Measurements from ENCODE around the gene BBS12. TPM values are rescaled to one million over a fixed set of nuclear protein-coding genes. Genes with fewer than 3 reads are reported as not detected.

Gene BBS12
- total RNA-seq, 2 donors from 2014 or later = 1.4 to 3.0 TPM

DNA sequence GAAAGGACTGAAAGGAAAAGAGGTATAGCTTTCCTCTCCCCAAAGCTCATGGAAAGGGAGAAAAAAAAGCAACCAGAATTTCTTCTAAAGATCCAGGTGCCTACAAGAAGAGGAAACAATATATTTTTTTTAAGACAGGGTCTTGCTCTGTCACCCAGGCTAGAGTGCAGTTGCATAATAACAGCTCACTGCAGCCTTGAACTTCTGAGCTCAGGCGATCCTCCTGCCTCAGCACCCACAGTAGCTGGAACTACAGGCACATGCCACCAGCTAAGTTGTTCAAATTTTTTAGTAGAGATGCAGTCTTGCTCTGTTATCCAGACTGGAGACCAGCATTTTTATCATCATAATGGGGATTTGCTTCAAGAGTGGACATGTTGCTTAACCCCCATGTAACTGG is 30.5 kb upstream of the BBS12 start:
- H3K27me3 ChIP-seq (replicated peaks; ENCODE audit: insufficient read depth) = no peaks in the 10 kb centered on the region
- H3K36me3 ChIP-seq = no peaks in the 10 kb centered on the region
- TF ChIP-seq, protein P1, sequence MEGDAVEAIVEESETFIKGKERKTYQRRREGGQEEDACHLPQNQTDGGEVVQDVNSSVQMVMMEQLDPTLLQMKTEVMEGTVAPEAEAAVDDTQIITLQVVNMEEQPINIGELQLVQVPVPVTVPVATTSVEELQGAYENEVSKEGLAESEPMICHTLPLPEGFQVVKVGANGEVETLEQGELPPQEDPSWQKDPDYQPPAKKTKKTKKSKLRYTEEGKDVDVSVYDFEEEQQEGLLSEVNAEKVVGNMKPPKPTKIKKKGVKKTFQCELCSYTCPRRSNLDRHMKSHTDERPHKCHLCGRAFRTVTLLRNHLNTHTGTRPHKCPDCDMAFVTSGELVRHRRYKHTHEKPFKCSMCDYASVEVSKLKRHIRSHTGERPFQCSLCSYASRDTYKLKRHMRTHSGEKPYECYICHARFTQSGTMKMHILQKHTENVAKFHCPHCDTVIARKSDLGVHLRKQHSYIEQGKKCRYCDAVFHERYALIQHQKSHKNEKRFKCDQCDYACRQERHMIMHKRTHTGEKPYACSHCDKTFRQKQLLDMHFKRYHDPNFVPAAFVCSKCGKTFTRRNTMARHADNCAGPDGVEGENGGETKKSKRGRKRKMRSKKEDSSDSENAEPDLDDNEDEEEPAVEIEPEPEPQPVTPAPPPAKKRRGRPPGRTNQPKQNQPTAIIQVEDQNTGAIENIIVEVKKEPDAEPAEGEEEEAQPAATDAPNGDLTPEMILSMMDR (IDR thresholded peaks at IDR 0.05) = no peak
- H3K4me1 ChIP-seq (ENCODE audit: control insufficient read depth in 1 of 2, low read depth in 2 of 2) = no peaks in the 10 kb centered on the region
- DNase-seq (ENCODE audit: low spot score) = no peak
- ATAC-seq (ENCODE audit: insufficient number of reproducible peaks, low FRiP score, low read depth) = no peak
- no peak overlapping the region for H3K4me3 ChIP-seq
- H3K9me3 ChIP-seq = no peaks in the 10 kb centered on the region
- H3K27ac ChIP-seq = no peak overlapping the region

DNA sequence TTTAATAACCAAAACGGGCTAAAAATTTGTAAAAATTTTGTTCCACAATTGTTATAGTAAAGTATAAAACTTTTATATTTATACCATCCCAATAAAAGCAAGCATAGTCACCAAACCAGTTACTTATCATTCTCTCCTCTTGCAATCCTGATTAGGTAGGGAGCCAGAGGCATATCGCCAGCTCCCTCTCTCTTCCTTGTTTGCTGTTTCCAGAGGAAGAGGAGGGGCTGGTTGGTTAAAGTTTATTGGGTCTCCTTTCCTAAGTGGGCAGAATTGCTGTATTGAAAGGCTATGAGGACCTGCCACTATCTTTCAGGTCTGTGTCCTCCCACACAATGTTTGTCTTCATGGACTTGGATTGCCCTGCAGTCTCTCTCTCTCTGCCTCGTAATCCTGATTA is 29.6 kb upstream of the BBS12 start:
- Histone ChIP-seq H3K27me3 (replicated peaks; ENCODE audit: insufficient read depth) (no peaks in the 10 kb centered on the region), H3K4me1 (ENCODE audit: control insufficient read depth in 1 of 2, low read depth in 2 of 2) (no peaks in the 10 kb centered on the region), H3K27ac (no peak overlapping the region), H3K4me3 (no peak overlapping the region), H3K9me3 (no peaks in the 10 kb centered on the region), H3K36me3 (no peaks in the 10 kb centered on the region)
- ATAC-seq (ENCODE audit: insufficient number of reproducible peaks, low FRiP score, low read depth) (no peak), DNase-seq (ENCODE audit: low spot score) (no peak)
- TF ChIP-seq, protein P1 (IDR thresholded peaks at IDR 0.05) = no peak

DNA sequence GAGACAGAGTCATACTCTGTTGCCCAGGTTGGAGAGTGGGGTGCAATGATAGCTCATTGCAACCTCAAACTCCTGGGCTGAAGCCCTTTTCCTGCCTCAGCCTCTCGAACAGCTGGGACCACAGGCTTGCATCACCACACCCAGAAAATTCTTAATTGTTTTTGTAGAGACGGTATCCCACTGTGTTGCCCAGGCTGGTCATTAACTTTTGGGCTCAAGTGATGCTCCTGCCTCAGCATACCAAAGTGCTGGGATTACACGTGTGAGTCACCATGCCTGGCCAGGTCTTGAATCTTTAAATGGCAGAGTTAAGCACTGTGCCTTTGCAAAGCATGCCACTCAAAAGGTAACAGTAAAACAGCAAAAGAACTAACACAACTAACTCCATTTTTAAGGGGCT is 28.6 kb upstream of the BBS12 start:
- Histone ChIP-seq H3K27me3 (replicated peaks; ENCODE audit: insufficient read depth) (no peaks in the 10 kb centered on the region), H3K9me3 (no peaks in the 10 kb centered on the region), H3K4me1 (ENCODE audit: control insufficient read depth in 1 of 2, low read depth in 2 of 2) (no peaks in the 10 kb centered on the region), H3K4me3 (no peak overlapping the region), H3K27ac (no peak overlapping the region), H3K36me3 (no peaks in the 10 kb centered on the region)
- ATAC-seq (ENCODE audit: insufficient number of reproducible peaks, low FRiP score, low read depth) (no peak), DNase-seq (ENCODE audit: low spot score) (no peak)
- TF ChIP-seq, protein P1 (IDR thresholded peaks at IDR 0.05) = no peak

DNA sequence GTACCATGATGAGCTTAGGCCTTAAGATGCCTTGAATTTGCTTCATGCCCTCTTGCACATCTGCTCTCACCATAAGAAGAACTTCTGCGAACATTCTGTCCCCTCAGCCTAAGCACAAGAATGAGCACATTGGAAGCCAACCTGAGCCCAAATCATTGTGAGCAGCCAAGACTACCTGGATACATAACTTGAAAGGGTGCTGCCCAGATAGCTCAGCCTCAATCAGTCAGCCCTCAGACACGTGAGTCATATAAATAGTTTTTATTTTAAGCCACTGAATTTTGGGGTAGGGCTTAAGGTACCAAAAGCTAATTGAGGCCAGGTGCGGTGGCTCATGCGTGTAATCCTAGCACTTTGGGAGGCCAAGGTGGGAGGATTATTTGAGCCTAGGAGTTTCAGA is 27.5 kb upstream of the BBS12 start:
- no peaks in the 10 kb centered on the region for H3K4me1 ChIP-seq (ENCODE audit: control insufficient read depth in 1 of 2, low read depth in 2 of 2)
- ATAC-seq (ENCODE audit: insufficient number of reproducible peaks, low FRiP score, low read depth) (no peak), DNase-seq (ENCODE audit: low spot score) (no peak)
- TF ChIP-seq, protein P1 (IDR thresholded peaks at IDR 0.05) = no peak
- H3K27ac ChIP-seq = no peak overlapping the region
- H3K4me3 ChIP-seq = no peak overlapping the region
- H3K9me3 ChIP-seq = no peaks in the 10 kb centered on the region
- H3K36me3 ChIP-seq = no peaks in the 10 kb centered on the region
- no peaks in the 10 kb centered on the region for H3K27me3 ChIP-seq (replicated peaks; ENCODE audit: insufficient read depth)

DNA sequence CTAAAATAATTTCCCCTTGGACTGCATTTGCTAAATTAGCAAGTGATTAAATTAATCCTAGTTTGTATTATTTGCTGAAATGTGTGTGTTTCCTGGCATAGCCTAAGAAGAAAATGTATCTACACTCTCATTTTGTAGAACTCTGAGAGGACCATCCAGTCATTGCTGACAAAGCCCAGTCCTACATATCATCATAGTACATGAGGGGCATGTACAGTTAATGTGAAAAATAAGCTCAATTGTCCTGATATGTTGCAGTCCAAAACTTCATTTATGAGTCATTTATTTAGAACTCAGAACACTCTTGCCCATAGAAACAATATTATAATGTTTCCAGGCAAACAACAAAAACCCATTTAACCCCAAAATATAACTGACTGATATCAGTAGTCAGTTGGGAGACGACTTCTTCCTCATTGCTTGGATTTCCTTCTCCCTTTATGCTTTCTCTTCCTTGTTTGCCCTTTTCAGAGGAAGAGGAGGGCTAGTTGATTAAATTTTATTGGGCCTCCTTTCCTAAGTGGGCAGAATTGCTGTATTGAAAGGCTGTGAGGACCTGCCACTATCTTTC is 26.9 kb upstream of the BBS12 start:
- Histone ChIP-seq H3K4me1 (ENCODE audit: control insufficient read depth in 1 of 2, low read depth in 2 of 2) (no peaks in the 10 kb centered on the region), H3K27ac (no peak overlapping the region), H3K9me3 (no peaks in the 10 kb centered on the region), H3K36me3 (no peaks in the 10 kb centered on the region), H3K4me3 (no peak overlapping the region), H3K27me3 (replicated peaks; ENCODE audit: insufficient read depth) (no peaks in the 10 kb centered on the region)
- ATAC-seq (ENCODE audit: insufficient number of reproducible peaks, low FRiP score, low read depth) (no peak), DNase-seq (ENCODE audit: low spot score) (no peak)
- TF ChIP-seq, protein P1 (IDR thresholded peaks at IDR 0.05) = no peak

All from thoracic aorta (tissue), 2 donors.